AG04450 (cell line): Measurements from ENCODE around the gene CYTH3. TPM values are rescaled to one million over a fixed set of nuclear protein-coding genes. Genes with fewer than 3 reads are reported as not detected.
"Not testable (repeated sequence)": the region's sequence is repeated elsewhere in the genome, so short reads cannot be mapped to it uniquely, and the experiment has no call there.

ENCODE experiments used
- CTCF ChIA-PET: fragments of 300-600, 350-600 bp; formaldehyde crosslinking; extraction: SDS; loops from one replicate; lab custom pipeline; 2022; ENCODE audit warnings: antibody characterized with exemption, inconsistent platforms; lab: Charles Lee
- POLR2A ChIA-PET: fragments of 350-600 bp; formaldehyde crosslinking; extraction: SDS; loops from one replicate; lab custom pipeline; 2021; ENCODE audit warnings: antibody characterized with exemption, inconsistent platforms; lab: Yijun Ruan, JAX
- DNase-seq: peaks from one replicate; pipeline ENCODE4 v3.0.0-alpha.2; 2011; ENCODE audit warnings: low read depth, low spot score
- H3K27ac ChIP-seq: one replicate; pipeline ENCODE4 v1.5.1; 2012; ENCODE audit warnings: low read depth, low read length, control low read depth
- H3K27me3 ChIP-seq: one replicate; pipeline ENCODE4 v1.6.0; 2012; ENCODE audit warnings: low read length; ENCODE audit not compliant: control insufficient read depth, insufficient read depth
- H3K4me3 ChIP-seq: 2 replicates; pipeline ENCODE4 v1.5.1; 2011; ENCODE audit warnings: mild to moderate bottlenecking, low read depth, low read length, control low read depth
- H3K9me3 ChIP-seq: 2 replicates; pipeline ENCODE4 v1.5.1; 2012; ENCODE audit warnings: low read length; ENCODE audit not compliant: control insufficient read depth, insufficient read depth
- CTCF ChIP-seq: IDR thresholded peaks from 2 replicates; pipeline ENCODE4 v1.5.1; 2011; ENCODE audit warnings: low read depth, low read length, control low read depth, inconsistent platforms
- polyA plus RNA-seq: library from polyadenylated mRNA; depleted of rRNA; stranded (reverse); fragments of >200 nt; gene quantifications from 2 replicates; pipeline ENCODE4 v1.2.3, GENCODE V29; 2011

Gene CYTH3
- polyA plus RNA-seq, 1 experiment: 30.2 TPM

GRCh38 chr7:6228361-6229229, 43.8 kb downstream of the CYTH3 start:
- Histone ChIP-seq H3K27me3 (no peaks in the 10 kb centered on the region), H3K27ac (peak overlapping the region; percentile 88), H3K9me3 (no peaks in the 10 kb centered on the region), H3K4me3 (peak overlapping the region; percentile 17)
- ChIA-PET CTCF (no interaction called here), POLR2A (interaction anchor here (1.1 kb wide), 1 partner anchor 19 kb away, joined by 3 read pairs; no protein-coding TSS in a partner anchor)
- no peak for DNase-seq
- no peak for TF ChIP-seq CTCF

GRCh38 chr7:6227294-6227846, 45.1 kb downstream of the CYTH3 start:
- POLR2A ChIA-PET: interaction anchor here (1.1 kb wide), 1 partner anchor 18 kb away, joined by 3 read pairs; no protein-coding TSS in a partner anchor
- CTCF ChIA-PET: interaction anchor here (1.2 kb wide), 1 partner anchor 67 kb away, joined by 3 read pairs; no protein-coding TSS in a partner anchor
- Histone ChIP-seq H3K27me3 (no peaks in the 10 kb centered on the region), H3K4me3 (no peak overlapping the region), H3K27ac (peak overlapping the region; percentile 23), H3K9me3 (no peaks in the 10 kb centered on the region)
- no peak for TF ChIP-seq CTCF
- no peak for DNase-seq

GRCh38 chr7:6226194-6226799, 46.1 kb downstream of the CYTH3 start:
- DNase-seq: peak; percentile 82
- ChIA-PET POLR2A (interaction anchor here (0.7 to 1.4 kb wide), 6 partner anchors 17 to 79 kb away, joined by 3 to 7 read pairs (median 4); no protein-coding TSS in a partner anchor), CTCF (interaction anchor here (0.7 to 1.2 kb wide), 2 partner anchors 66 to 102 kb away, joined by 3 to 5 read pairs; no protein-coding TSS in a partner anchor)
- Histone ChIP-seq H3K27me3 (no peaks in the 10 kb centered on the region), H3K27ac (peak overlapping the region; percentile 75), H3K4me3 (no peak overlapping the region), H3K9me3 (no peaks in the 10 kb centered on the region)
- TF ChIP-seq CTCF: no peak

- H3K4me3 ChIP-seq, H3K27ac ChIP-seq, CTCF ChIA-PET, POLR2A ChIA-PET, H3K9me3 ChIP-seq, H3K27me3 ChIP-seq, DNase-seq: not testable (repeated sequence)
Measured at GRCh38 chr7:6223411-6223810, 49.0 kb downstream of the CYTH3 start.

GRCh38 chr7:6223010-6223409, 49.4 kb downstream of the CYTH3 start:
- H3K27me3 ChIP-seq, DNase-seq, H3K4me3 ChIP-seq, H3K9me3 ChIP-seq, H3K27ac ChIP-seq, POLR2A ChIA-PET: not testable (repeated sequence)
- CTCF ChIA-PET: interaction anchor here (1.2 kb wide), 1 partner anchor 63 kb away, joined by 5 read pairs; no protein-coding TSS in a partner anchor
